Neural crest cell (in vitro differentiated cells): ENCODE results near the gene ALK. TPM values are rescaled to one million over a fixed set of nuclear protein-coding genes. Genes with fewer than 3 reads are reported as not detected.

ENCODE experiments used
- DNase-seq: peaks from one replicate; pipeline ENCODE4 v3.0.0; 2021; ENCODE audit warnings: low read depth, mixed read lengths, low spot score
- H3K27ac Mint-ChIP-seq: one replicate; pipeline ENCODE4 v1.8.0; 2021; ENCODE audit warnings: mild to moderate bottlenecking, mixed read lengths; ENCODE audit not compliant: unreplicated experiment
- H3K27me3 Mint-ChIP-seq: 2 replicates; pipeline ENCODE4 v1.8.0; 2021; ENCODE audit warnings: low read depth, mild to moderate bottlenecking, mixed read lengths
- H3K36me3 Mint-ChIP-seq: 2 replicates; pipeline ENCODE4 v1.8.0; 2021; ENCODE audit warnings: low read depth, mild to moderate bottlenecking, mixed read lengths
- H3K4me1 Mint-ChIP-seq: 2 replicates; pipeline ENCODE4 v1.8.0; 2021; ENCODE audit warnings: mixed read lengths
- H3K4me3 Mint-ChIP-seq: one replicate; pipeline ENCODE4 v1.8.0; 2021; ENCODE audit warnings: mild to moderate bottlenecking, mixed read lengths
- H3K9me3 Mint-ChIP-seq: 2 replicates; pipeline ENCODE4 v1.8.0; 2021; ENCODE audit warnings: mixed read lengths
- total RNA-seq: library from RNA; stranded (reverse); gene quantifications from 2 replicates; pipeline ENCODE4 v1.2.1, GENCODE V29; 2021
- TF ChIP-seq, protein P1 (sequence below): fragments of 200-600 bp; sonication (generic); conservative IDR thresholded peaks from 2 replicates; pipeline ENCODE4 v1.5.0; 2021; ENCODE audit warnings: antibody characterized with exemption, mild to moderate bottlenecking

The ALK gene
- total RNA-seq, 1 donor from 2014 or later, result 2.0 TPM

DNA sequence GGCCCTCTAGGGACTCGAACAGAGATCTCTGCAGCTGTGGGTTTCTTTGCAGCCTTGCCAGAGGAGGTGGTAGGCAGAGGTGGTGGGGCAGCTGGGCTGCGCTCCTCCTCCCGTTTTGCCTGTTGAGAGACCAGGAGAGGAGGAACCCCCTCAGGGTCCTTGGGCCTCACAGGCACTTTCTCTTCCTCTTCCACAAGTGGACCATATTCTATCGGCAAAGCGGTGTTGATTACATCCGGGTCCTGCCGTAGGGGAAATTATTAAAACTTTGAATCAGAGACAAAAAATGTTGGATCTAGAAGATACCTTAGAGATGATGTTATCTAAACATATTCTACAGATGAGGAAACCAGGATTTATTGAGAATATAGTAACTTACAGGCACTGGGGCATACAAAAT is 727.7 kb downstream of the ALK start:
- Mint-ChIP-seq H3K27ac (no peak overlapping the region), H3K4me1 (no peaks in the 10 kb centered on the region)
- TF ChIP-seq, protein P1, sequence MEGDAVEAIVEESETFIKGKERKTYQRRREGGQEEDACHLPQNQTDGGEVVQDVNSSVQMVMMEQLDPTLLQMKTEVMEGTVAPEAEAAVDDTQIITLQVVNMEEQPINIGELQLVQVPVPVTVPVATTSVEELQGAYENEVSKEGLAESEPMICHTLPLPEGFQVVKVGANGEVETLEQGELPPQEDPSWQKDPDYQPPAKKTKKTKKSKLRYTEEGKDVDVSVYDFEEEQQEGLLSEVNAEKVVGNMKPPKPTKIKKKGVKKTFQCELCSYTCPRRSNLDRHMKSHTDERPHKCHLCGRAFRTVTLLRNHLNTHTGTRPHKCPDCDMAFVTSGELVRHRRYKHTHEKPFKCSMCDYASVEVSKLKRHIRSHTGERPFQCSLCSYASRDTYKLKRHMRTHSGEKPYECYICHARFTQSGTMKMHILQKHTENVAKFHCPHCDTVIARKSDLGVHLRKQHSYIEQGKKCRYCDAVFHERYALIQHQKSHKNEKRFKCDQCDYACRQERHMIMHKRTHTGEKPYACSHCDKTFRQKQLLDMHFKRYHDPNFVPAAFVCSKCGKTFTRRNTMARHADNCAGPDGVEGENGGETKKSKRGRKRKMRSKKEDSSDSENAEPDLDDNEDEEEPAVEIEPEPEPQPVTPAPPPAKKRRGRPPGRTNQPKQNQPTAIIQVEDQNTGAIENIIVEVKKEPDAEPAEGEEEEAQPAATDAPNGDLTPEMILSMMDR, result no peak

DNA sequence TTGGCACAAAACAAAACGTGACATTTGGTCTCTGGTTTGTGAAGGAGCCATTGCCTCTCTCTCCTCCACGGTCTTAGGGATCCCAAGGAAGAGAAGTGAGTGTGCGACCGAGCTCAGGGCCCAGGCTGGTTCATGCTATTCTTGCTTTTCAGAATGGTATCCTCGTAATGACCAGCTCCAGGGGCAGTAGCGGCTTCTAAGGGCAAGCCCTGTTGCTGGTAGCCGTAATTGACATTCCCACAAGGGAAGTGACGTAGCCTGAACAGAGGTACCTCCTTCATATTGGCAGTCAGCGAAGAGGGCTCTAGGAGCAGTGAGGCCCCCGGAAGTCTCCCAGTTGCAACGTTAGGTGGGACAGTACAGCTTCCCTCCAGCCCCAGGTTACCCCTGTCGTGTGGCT is 728.3 kb downstream of the ALK start:
- no peaks in the 10 kb centered on the region for H3K9me3 Mint-ChIP-seq

More for the DNA sequence above, 727.7 kb downstream of the ALK start:
- H3K4me3 Mint-ChIP-seq, result no peak overlapping the region
- H3K9me3 Mint-ChIP-seq, result no peaks in the 10 kb centered on the region
- peaks cover 3% of the 10 kb centered on the region for H3K36me3 Mint-ChIP-seq
- DNase-seq, result no peak
- H3K27me3 Mint-ChIP-seq, result no peaks in the 10 kb centered on the region

DNA sequence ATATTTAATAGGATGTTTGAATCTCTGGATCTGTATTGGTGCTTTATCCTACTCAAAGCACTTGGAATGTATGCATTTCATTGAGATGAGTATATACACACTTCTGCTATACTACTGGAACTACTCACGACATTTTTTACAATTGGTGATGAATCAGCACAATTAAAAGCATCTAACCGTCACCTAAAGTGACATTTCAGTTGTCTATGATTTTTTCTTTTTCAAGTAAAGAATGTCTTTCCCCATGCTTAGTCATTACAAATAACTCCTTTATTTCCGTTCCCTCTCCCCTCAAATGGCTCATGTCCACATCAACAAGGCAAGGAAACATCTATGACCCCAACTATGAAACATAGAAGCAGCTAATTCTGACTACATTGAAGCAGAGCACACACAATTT is 728.9 kb downstream of the ALK start:
- H3K4me3 Mint-ChIP-seq, result no peak overlapping the region
- H3K9me3 Mint-ChIP-seq, result peaks cover 2% of the 10 kb centered on the region
- no peaks in the 10 kb centered on the region for H3K27me3 Mint-ChIP-seq
- H3K4me1 Mint-ChIP-seq, result no peaks in the 10 kb centered on the region
- TF ChIP-seq, protein P1, result no peak
- peaks cover 10% of the 10 kb centered on the region for H3K36me3 Mint-ChIP-seq
- H3K27ac Mint-ChIP-seq, result no peak overlapping the region
- DNase-seq, result no peak

More for the DNA sequence above, 728.3 kb downstream of the ALK start:
- no peak for DNase-seq
- H3K27me3 Mint-ChIP-seq, result no peaks in the 10 kb centered on the region
- TF ChIP-seq, protein P1, result no peak
- no peak overlapping the region for H3K27ac Mint-ChIP-seq
- H3K36me3 Mint-ChIP-seq, result peaks cover 4% of the 10 kb centered on the region
- no peaks in the 10 kb centered on the region for H3K4me1 Mint-ChIP-seq
- H3K4me3 Mint-ChIP-seq, result no peak overlapping the region

DNA sequence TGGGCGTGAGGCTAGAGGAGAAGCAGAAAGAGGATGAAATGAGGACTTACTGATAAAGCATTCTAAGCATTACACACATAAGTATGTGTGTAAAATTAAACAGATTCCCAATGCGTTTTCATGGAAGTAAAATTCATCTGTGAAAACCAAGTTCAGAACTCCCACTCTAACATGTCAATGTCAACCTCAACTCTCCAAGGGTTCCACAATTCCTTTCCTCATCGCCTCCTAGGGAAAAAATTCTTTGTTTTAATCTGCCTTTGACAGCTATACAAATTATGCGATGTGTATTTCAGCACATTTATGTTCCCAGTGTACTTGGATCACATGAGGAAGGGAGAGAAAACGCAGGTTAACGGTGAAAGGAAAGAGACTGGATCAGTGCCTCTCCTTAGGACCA is 729.6 kb downstream of the ALK start:
- TF ChIP-seq, protein P1, result no peak
- no peak for DNase-seq
- Mint-ChIP-seq H3K4me1 (no peaks in the 10 kb centered on the region), H3K4me3 (no peak overlapping the region), H3K27ac (no peak overlapping the region), H3K36me3 (peaks cover 13% of the 10 kb centered on the region), H3K27me3 (no peaks in the 10 kb centered on the region), H3K9me3 (peaks cover 2% of the 10 kb centered on the region)

DNA sequence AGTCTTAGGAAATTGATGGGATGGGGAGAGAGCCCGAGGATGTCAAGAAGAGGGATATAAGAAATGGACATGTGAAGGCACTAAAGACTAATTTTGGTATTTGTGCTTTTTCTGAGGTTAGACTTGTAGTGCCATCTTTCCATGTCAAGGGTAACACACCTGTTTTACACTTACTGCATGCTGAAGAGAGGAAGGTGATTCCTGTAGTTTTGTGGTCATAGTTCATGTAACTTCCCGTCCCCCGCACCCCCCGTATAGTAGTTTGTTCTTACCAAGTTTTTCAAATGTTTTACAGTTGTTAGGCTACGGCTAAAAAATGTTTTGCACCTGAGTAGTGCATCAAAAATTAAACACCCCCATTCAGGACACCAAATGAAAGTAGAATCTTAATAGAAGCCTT is 732.3 kb downstream of the ALK start:
- no peaks in the 10 kb centered on the region for H3K4me1 Mint-ChIP-seq

More for the DNA sequence above, 732.3 kb downstream of the ALK start:
- H3K27ac Mint-ChIP-seq, result no peak overlapping the region
- H3K27me3 Mint-ChIP-seq, result no peaks in the 10 kb centered on the region
- TF ChIP-seq, protein P1, result no peak
- H3K36me3 Mint-ChIP-seq, result peaks cover 17% of the 10 kb centered on the region
- no peak for DNase-seq
- H3K9me3 Mint-ChIP-seq, result peaks cover 2% of the 10 kb centered on the region
- H3K4me3 Mint-ChIP-seq, result no peak overlapping the region
